Measurements from ENCODE around the gene SNRNP70. TPM values are rescaled to one million over a fixed set of nuclear protein-coding genes. Genes with fewer than 3 reads are reported as not detected.
"Not testable (repeated sequence)": the region's sequence is repeated elsewhere in the genome, so short reads cannot be mapped to it uniquely, and the experiment has no call there.

SNRNP70 gene
- total RNA-seq, 1 donor from 2014 or later = 203 TPM

- Mint-ChIP-seq H3K4me1 (ENCODE audit: unreplicated experiment) (peaks cover 11% of the 10 kb centered on the region), H3K9me3 (ENCODE audit: unreplicated experiment) (no peaks in the 10 kb centered on the region), H3K27ac (ENCODE audit: unreplicated experiment) (peak overlapping the region; percentile 53), H3K27me3 (ENCODE audit: unreplicated experiment) (peaks cover 19% of the 10 kb centered on the region), H3K4me3 (ENCODE audit: unreplicated experiment) (peak overlapping the region; percentile 79), H3K36me3 (ENCODE audit: low read depth, unreplicated experiment) (peaks cover 4% of the 10 kb centered on the region)
- no peak for DNase-seq (ENCODE audit: low spot score)
- TF ChIP-seq CTCF (IDR thresholded peaks at IDR 0.05; ENCODE audit: unreplicated experiment) = no peak
These were observed 35.6 kb downstream of the SNRNP70 start for GRCh38 chr19:49120868-49121267.

GRCh38 chr19:49121841-49122240, 36.6 kb downstream of the SNRNP70 start:
- not testable (repeated sequence) for DNase-seq (ENCODE audit: low spot score); H3K27ac Mint-ChIP-seq (ENCODE audit: unreplicated experiment); H3K36me3 Mint-ChIP-seq (ENCODE audit: low read depth, unreplicated experiment); H3K9me3 Mint-ChIP-seq (ENCODE audit: unreplicated experiment); H3K4me3 Mint-ChIP-seq (ENCODE audit: unreplicated experiment)
- H3K4me1 Mint-ChIP-seq (ENCODE audit: unreplicated experiment) = peaks cover 11% of the 10 kb centered on the region
- peaks cover 16% of the 10 kb centered on the region for H3K27me3 Mint-ChIP-seq (ENCODE audit: unreplicated experiment)

GRCh38 chr19:49123285-49123684, 38.0 kb downstream of the SNRNP70 start:
- H3K27ac Mint-ChIP-seq (ENCODE audit: unreplicated experiment); H3K4me3 Mint-ChIP-seq (ENCODE audit: unreplicated experiment); H3K36me3 Mint-ChIP-seq (ENCODE audit: low read depth, unreplicated experiment); DNase-seq (ENCODE audit: low spot score); H3K9me3 Mint-ChIP-seq (ENCODE audit: unreplicated experiment): not testable (repeated sequence)
- peaks cover 12% of the 10 kb centered on the region for H3K27me3 Mint-ChIP-seq (ENCODE audit: unreplicated experiment)
- H3K4me1 Mint-ChIP-seq (ENCODE audit: unreplicated experiment) = peaks cover 11% of the 10 kb centered on the region

DNA sequence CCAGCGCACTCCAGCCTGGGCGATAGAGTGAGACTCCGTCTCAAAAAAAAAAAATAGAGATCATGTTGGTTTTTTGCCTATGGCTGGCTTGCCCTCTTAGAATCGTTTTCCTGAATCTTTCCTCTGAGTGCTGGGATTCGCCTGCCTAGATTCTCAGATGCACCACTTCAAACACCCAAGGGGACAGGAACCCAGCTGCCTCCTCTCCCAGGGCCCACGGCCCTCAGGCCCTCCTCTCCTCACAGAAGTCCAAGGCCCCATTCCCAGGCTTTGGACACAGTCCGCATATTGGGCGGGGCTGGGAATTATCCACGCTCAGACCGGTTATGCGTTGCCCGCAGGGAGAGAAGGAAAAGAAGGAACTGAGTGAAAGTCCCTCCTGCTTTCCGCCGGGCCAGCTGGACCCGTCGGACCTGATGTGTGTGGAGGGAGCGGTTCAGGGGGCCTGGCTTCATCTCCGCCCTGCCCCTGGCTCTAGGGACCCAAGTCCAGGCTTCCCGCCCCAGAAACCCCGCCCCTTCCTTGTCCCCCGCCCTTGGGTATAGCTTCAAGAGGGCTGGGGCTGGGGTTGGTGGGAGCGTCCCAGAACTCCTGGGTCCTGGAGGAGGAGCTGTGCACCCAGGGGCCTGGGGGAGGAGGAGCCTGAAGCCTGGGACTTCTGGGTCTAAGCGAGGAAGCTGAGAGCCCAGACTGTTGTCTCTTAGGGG, 39.9 kb downstream of the SNRNP70 start:
- peaks cover 9% of the 10 kb centered on the region for H3K36me3 Mint-ChIP-seq (ENCODE audit: low read depth, unreplicated experiment)
- no peak overlapping the region for H3K27ac Mint-ChIP-seq (ENCODE audit: unreplicated experiment)
- H3K9me3 Mint-ChIP-seq (ENCODE audit: unreplicated experiment) = no peaks in the 10 kb centered on the region
- no peak for DNase-seq (ENCODE audit: low spot score)
- no peak overlapping the region for H3K4me3 Mint-ChIP-seq (ENCODE audit: unreplicated experiment)
- no peak for TF ChIP-seq CTCF (IDR thresholded peaks at IDR 0.05; ENCODE audit: unreplicated experiment)
- peaks cover 15% of the 10 kb centered on the region for H3K27me3 Mint-ChIP-seq (ENCODE audit: unreplicated experiment)
- H3K4me1 Mint-ChIP-seq (ENCODE audit: unreplicated experiment) = peaks cover 15% of the 10 kb centered on the region

- no peak for DNase-seq (ENCODE audit: low spot score)
- Mint-ChIP-seq H3K4me3 (ENCODE audit: unreplicated experiment) (no peak overlapping the region), H3K36me3 (ENCODE audit: low read depth, unreplicated experiment) (peaks cover 5% of the 10 kb centered on the region), H3K9me3 (ENCODE audit: unreplicated experiment) (no peaks in the 10 kb centered on the region), H3K27me3 (ENCODE audit: unreplicated experiment) (peaks cover 9% of the 10 kb centered on the region), H3K4me1 (ENCODE audit: unreplicated experiment) (peaks cover 8% of the 10 kb centered on the region), H3K27ac (ENCODE audit: unreplicated experiment) (no peak overlapping the region)
- TF ChIP-seq CTCF (IDR thresholded peaks at IDR 0.05; ENCODE audit: unreplicated experiment) = no peak
These were observed 41.3 kb downstream of the SNRNP70 start for GRCh38 chr19:49126575-49126974.

- not testable (repeated sequence) for H3K4me1 Mint-ChIP-seq (ENCODE audit: unreplicated experiment); H3K27ac Mint-ChIP-seq (ENCODE audit: unreplicated experiment); H3K9me3 Mint-ChIP-seq (ENCODE audit: unreplicated experiment); DNase-seq (ENCODE audit: low spot score); H3K27me3 Mint-ChIP-seq (ENCODE audit: unreplicated experiment); H3K36me3 Mint-ChIP-seq (ENCODE audit: low read depth, unreplicated experiment); H3K4me3 Mint-ChIP-seq (ENCODE audit: unreplicated experiment)
These were observed 42.0 kb downstream of the SNRNP70 start for GRCh38 chr19:49127225-49127624.

Data from endothelial cell (in vitro differentiated cells).